CD4-positive, alpha-beta T cell (primary cell): ENCODE data around the gene CCDC12. TPM values are rescaled to one million over a fixed set of nuclear protein-coding genes. Genes with fewer than 3 reads are reported as not detected.

Experiments
- ATAC-seq: fragments of 200-7000 bp; cut with Tn5 transposase; one replicate; pipeline ENCODE4 v1.10.0; 2022; ENCODE audit warnings: mild to moderate bottlenecking; ENCODE audit not compliant: poor library complexity
- CTCF ChIA-PET: fragments of 350-600 bp; sonication (Branson Sonifier 250); formaldehyde crosslinking; loops from one replicate; lab custom pipeline; 2021; ENCODE audit warnings: antibody characterized with exemption, inconsistent platforms; lab: Charles Lee
- POLR2A ChIA-PET: fragments of 350-600 bp; sonication (Branson Sonifier 250); formaldehyde crosslinking; loops from one replicate; lab custom pipeline; 2021; ENCODE audit warnings: antibody characterized with exemption, inconsistent platforms; lab: Charles Lee
- DNase-seq, 14 experiments: peaks; one replicate each; pipeline ENCODE4 v3.0.0-alpha.2; 2013 to 2020; ENCODE audit warnings: mixed read lengths in 2 of 14
- H3K27ac ChIP-seq, 2 donors: one replicate each; pipeline versions ENCODE4 v1.5.1 to v1.7.0; 2013; ENCODE audit warnings: low read length in 2 of 2, low read depth in 1 of 2, mild to moderate bottlenecking in 1 of 2
- H3K27me3 ChIP-seq, 2 experiments: 1 replicate in 1 of 2; 2 replicates in 1 of 2; pipeline versions ENCODE4 v1.6.1 to v1.7.0; 2013; ENCODE audit warnings: low read length in 2 of 2, control low read depth in 1 of 2, mild to moderate bottlenecking in 1 of 2, moderate library complexity in 1 of 2; ENCODE audit not compliant: insufficient read depth in 2 of 2, control insufficient read depth in 1 of 2
- H3K36me3 ChIP-seq: one replicate; pipeline ENCODE4 v1.6.1; 2013; ENCODE audit warnings: low read length, control low read depth; ENCODE audit not compliant: insufficient read depth
- H3K4me1 ChIP-seq: one replicate; pipeline ENCODE4 v1.6.1; 2013; ENCODE audit warnings: low read length, control low read depth; ENCODE audit not compliant: insufficient read depth
- H3K4me3 ChIP-seq: one replicate; pipeline ENCODE4 v1.5.1; 2013; ENCODE audit warnings: mild to moderate bottlenecking, low read length, moderate library complexity
- H3K9me3 ChIP-seq, 2 experiments: 1 replicate in 1 of 2; 2 replicates in 1 of 2; pipeline versions ENCODE4 v1.6.1 to v1.7.0; 2013; ENCODE audit warnings: low read length in 2 of 2, mild to moderate bottlenecking in 2 of 2, control low read depth in 1 of 2, moderate library complexity in 1 of 2; ENCODE audit not compliant: control insufficient read depth in 1 of 2, insufficient read depth in 1 of 2
- H3K27ac Mint-ChIP-seq: one replicate; pipeline ENCODE4 v1.8.0; 2020; ENCODE audit warnings: mixed read lengths
- H3K27me3 Mint-ChIP-seq: one replicate; pipeline ENCODE4 v1.8.0; 2021; ENCODE audit warnings: mixed read lengths
- H3K36me3 Mint-ChIP-seq: one replicate; pipeline ENCODE4 v1.8.0; 2021; ENCODE audit warnings: low read depth, mixed read lengths
- H3K4me1 Mint-ChIP-seq: one replicate; pipeline ENCODE4 v1.8.0; 2021; ENCODE audit warnings: low read depth, mixed read lengths
- H3K4me3 Mint-ChIP-seq: one replicate; pipeline ENCODE4 v1.8.0; 2020; ENCODE audit warnings: mild to moderate bottlenecking, mixed read lengths
- H3K9me3 Mint-ChIP-seq: one replicate; pipeline ENCODE4 v1.8.0; 2020; ENCODE audit warnings: mixed read lengths
- intact Hi-C, 2 experiments: fragments of 100-400 bp; cut with DNase I in 1 of 2; cut with micrococcal nuclease in 1 of 2; formaldehyde crosslinking; loops; one replicate each; pipeline versions ENCODE4 v1.15.1 to v1.9.0; 2023 to 2025; cut with DNase I, micrococcal nuclease
- total RNA-seq, 174 experiments: library from RNA in 2 of 174; stranded (reverse) in 2 of 174; gene quantifications; one replicate each; pipeline ENCODE4 v1.2.3 and lab custom pipeline; 2021 to 2026
- TF ChIP-seq, protein P1 (sequence below): fragments of 200-600 bp; IDR thresholded peaks from one replicate; pipeline ENCODE4 v1.8.0; 2022; ENCODE audit warnings: antibody characterized with exemption, mild to moderate bottlenecking

Gene CCDC12
- total RNA-seq, 2 experiments from 2014 or later: 57.5 to 59.5 TPM

DNA sequence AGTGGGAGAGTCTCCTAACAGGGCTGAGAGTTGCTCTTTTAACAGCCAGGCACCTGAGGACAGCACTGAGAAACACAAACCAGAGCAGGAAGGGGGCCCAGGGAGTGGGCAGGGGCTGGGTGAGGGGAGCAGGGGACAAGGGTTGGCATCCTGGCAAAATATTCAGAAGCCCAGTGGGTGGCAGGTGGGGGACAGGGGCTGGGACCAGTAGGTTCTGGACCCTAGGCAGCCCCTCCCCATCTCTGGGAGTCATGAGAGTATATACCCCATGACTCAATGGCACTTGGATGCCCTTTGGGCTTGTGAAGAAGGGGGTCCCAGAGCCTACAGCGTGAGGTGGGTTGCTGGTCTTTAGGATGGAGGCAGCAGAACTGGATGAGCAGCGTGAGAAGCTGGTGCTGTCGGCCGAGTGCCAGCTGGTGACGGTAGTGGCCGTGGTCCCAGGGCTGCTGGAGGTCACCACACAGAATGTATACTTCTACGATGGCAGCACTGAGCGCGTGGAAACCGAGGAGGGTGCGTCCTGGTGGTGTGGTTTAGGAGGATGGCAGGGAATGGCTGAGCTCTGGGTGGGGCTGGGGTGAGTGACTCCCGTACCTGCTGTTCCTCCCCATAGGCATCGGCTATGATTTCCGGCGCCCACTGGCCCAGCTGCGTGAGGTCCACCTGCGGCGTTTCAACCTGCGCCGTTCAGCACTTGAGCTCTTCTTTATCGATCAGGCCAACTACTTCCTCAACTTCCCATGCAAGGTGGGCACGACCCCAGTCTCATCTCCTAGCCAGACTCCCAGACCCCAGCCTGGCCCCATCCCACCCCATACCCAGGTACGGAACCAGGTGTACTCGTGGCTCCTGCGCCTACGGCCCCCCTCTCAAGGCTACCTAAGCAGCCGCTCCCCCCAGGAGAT lies 27.2 kb upstream of the CCDC12 start:
- Histone ChIP-seq H3K4me3 (no peak overlapping the region), H3K27ac (no peak overlapping the region), H3K36me3 (peaks cover 100% of the 10 kb centered on the region), H3K4me1 (peaks cover 12% of the 10 kb centered on the region), H3K27me3 (no peaks in the 10 kb centered on the region), H3K9me3 (no peaks in the 10 kb centered on the region)
- DNase-seq (no peak), ATAC-seq (no peak)
- no peak overlapping the region for H3K4me3 Mint-ChIP-seq
- POLR2A ChIA-PET: no interaction called here
- intact Hi-C loops: no loop called here
- peaks cover 65% of the 10 kb centered on the region for H3K36me3 Mint-ChIP-seq
- CTCF ChIA-PET: no interaction called here
- TF ChIP-seq, protein P1, sequence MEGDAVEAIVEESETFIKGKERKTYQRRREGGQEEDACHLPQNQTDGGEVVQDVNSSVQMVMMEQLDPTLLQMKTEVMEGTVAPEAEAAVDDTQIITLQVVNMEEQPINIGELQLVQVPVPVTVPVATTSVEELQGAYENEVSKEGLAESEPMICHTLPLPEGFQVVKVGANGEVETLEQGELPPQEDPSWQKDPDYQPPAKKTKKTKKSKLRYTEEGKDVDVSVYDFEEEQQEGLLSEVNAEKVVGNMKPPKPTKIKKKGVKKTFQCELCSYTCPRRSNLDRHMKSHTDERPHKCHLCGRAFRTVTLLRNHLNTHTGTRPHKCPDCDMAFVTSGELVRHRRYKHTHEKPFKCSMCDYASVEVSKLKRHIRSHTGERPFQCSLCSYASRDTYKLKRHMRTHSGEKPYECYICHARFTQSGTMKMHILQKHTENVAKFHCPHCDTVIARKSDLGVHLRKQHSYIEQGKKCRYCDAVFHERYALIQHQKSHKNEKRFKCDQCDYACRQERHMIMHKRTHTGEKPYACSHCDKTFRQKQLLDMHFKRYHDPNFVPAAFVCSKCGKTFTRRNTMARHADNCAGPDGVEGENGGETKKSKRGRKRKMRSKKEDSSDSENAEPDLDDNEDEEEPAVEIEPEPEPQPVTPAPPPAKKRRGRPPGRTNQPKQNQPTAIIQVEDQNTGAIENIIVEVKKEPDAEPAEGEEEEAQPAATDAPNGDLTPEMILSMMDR: no peak
- H3K4me1 Mint-ChIP-seq: peaks cover under 1% of the 10 kb centered on the region
- H3K27me3 Mint-ChIP-seq: no peaks in the 10 kb centered on the region
- H3K9me3 Mint-ChIP-seq: no peaks in the 10 kb centered on the region
- no peak overlapping the region for H3K27ac Mint-ChIP-seq

DNA sequence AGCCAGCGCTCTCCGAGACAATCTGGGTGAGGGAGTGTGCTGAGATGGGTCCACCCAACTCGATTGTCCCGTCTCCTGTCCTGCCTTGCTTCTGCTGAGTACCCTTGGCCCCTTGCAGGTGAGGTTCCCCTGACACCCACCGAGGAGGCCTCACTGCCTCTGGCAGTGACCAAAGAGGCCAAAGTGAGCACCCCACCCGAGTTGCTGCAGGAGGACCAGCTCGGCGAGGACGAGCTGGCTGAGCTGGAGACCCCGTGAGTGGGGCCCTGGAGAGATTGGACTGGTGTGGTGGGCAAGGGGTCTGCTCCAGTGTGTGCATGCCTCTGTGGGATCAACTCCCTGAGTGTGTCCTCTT lies 26.5 kb upstream of the CCDC12 start:
- Histone ChIP-seq H3K27me3 (no peaks in the 10 kb centered on the region), H3K4me3 (no peak overlapping the region), H3K27ac (no peak overlapping the region), H3K36me3 (peaks cover 100% of the 10 kb centered on the region), H3K4me1 (peaks cover 15% of the 10 kb centered on the region), H3K9me3 (no peaks in the 10 kb centered on the region)
- no peaks in the 10 kb centered on the region for H3K9me3 Mint-ChIP-seq
- H3K4me3 Mint-ChIP-seq: no peak overlapping the region
- TF ChIP-seq, protein P1: no peak
- intact Hi-C loops: no loop called here
- ATAC-seq: no peak
- H3K4me1 Mint-ChIP-seq: peaks cover 7% of the 10 kb centered on the region
- peaks cover 72% of the 10 kb centered on the region for H3K36me3 Mint-ChIP-seq
- POLR2A ChIA-PET: no interaction called here
- no peak overlapping the region for H3K27ac Mint-ChIP-seq
- H3K27me3 Mint-ChIP-seq: no peaks in the 10 kb centered on the region
- no peak for DNase-seq
- CTCF ChIA-PET: no interaction called here

DNA sequence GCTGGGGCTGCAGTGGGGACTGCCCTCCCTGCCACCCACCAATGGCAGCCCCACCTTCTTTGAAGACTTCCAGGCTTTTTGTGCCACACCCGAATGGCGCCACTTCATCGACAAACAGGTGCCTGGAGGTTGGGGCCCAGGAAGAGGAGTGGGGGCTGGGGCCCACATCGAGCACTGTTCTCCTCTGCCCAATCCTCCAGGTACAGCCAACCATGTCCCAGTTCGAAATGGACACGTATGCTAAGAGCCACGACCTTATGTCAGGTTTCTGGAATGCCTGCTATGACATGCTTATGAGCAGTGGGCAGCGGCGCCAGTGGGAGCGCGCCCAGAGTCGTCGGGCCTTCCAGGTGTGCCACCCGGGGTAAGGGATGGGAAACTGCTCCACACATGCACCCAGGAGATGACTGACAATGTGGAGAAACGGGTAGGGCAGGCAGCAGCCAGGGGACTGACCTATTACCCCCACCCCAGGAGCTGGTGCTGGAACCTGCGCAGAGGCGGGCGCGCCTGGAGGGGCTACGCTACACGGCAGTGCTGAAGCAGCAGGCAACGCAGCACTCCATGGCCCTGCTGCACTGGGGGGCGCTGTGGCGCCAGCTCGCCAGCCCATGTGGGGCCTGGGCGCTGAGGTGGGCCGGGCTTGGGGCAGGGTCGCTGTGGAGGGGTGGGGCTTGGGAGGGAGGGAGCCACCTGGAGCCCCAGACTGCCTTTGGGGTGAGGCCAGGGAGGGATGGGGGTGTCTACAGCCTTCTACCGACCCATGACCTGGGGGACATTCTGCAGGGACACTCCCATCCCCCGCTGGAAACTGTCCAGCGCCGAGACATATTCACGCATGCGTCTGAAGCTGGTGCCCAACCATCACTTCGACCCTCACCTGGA lies 25.9 kb upstream of the CCDC12 start:
- Mint-ChIP-seq H3K36me3 (peaks cover 72% of the 10 kb centered on the region), H3K27ac (no peak overlapping the region), H3K4me1 (peaks cover 8% of the 10 kb centered on the region), H3K27me3 (no peaks in the 10 kb centered on the region), H3K4me3 (no peak overlapping the region), H3K9me3 (no peaks in the 10 kb centered on the region)
- ChIA-PET POLR2A (no interaction called here), CTCF (no interaction called here)
- intact Hi-C loops: no loop called here
- TF ChIP-seq, protein P1: no peak
- Histone ChIP-seq H3K27ac (no peak overlapping the region), H3K27me3 (no peaks in the 10 kb centered on the region), H3K36me3 (peaks cover 100% of the 10 kb centered on the region), H3K4me1 (peaks cover 17% of the 10 kb centered on the region), H3K4me3 (no peak overlapping the region), H3K9me3 (no peaks in the 10 kb centered on the region)
- ATAC-seq: no peak
- no peak for DNase-seq
